Measurements from ENCODE around the gene SULT1A3. TPM values are rescaled to one million over a fixed set of nuclear protein-coding genes. Genes with fewer than 3 reads are reported as not detected.

Gene SULT1A3
- 11.6 TPM for total RNA-seq

DNA sequence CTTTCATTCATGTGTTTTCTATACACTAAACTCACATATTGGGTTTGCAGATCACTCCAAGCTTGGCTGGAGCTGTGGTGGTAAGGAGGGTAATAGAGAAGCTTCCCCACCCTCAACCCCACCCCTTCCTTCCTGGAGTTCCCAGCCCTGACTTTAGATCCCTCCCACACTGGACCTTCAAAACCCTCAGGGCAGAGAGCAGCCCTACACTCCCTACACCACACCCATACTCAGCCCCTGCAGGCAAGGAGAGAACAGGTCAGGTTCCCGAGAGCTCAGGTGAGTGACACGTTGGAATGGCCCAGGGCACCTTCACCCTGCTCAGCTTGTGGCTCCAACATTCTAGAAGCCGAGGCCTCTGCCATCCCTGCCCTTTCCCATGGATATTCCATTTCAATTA lies at the start of gene SULT1A3:
Gene SULT1A3 (plus strand): TSS at position 207 of the 400 bp plus-strand sequence. CDS start 1,474 bp downstream, outside the sequence.

DNA sequence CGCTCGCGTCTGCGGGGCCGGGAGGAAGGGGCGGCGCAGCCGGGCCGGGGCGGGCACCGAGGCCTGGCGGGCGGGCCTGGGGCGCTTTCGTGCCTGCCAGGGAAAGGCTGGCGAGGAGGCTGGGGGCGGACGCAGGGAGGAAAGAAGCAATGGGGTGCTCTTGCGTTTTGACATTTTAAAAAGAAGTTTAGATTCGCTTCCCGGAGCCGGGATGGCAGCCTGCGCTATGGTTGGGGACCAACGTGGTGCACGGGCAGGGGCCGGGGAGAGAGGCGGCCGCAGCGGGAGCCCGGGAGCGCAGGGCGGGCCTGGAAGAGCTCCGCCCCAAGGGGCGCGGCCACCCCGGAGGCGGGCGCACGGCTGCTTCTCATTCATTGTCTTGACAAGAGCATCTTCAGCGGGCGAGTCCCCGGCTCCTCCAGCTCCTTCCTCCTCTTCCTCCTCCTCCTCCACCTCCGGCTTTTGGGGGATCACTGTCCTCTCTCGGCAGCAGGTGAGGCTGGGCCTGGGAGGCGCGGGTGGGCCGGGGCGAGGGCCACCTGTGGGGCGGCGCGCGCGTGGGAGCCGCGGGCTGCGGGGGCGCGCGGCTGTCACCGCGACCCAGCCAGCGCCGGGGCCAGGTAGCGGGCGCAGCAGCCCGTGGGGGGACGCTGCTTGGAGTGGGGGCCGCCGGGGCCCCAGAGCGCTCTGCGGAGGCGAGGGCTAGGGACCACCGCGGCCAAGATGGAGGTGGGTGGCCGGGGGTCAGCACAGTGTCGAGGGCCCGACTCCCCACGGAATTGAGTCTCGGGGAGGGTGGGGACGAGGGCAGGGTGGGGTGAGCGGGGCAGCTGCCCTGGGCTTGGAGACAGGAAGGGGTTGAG lies 15.6 kb upstream of the SULT1A3 start, which contains the start of gene CORO1A:
Gene CORO1A (plus strand): TSS at position 370 of the 863 bp plus-strand sequence. CDS start 1,608 bp downstream, outside the sequence.

DNA sequence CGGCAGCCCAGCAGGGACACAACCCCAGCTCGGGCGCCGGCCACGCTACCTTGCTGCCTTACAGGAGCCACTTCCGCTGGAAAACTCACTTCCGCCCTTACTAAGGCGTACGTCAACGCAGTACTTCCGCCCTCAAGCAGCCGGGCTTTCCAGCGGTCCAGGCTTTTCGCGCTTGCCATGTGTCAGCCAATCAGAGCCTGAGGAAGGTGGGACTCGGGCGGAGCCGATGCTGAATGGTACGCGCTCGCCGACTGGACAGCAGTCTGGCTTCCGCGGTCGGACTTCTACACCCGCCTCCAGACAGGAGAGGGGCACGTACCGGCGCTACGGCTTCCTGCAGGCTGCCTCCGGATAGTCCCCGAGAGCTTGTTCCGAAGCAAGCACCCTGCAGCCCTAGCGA lies 5.4 kb upstream of the SULT1A3 start, which contains the start of the genes BOLA2B and SLX1A:
Gene BOLA2B (minus strand): TSS at position 52 of the 400 bp plus-strand sequence. CDS start 71 bp downstream, outside the sequence.
Gene SLX1A (plus strand): TSS at position 261 of the 400 bp plus-strand sequence. CDS start 210 bp downstream, outside the sequence.

DNA sequence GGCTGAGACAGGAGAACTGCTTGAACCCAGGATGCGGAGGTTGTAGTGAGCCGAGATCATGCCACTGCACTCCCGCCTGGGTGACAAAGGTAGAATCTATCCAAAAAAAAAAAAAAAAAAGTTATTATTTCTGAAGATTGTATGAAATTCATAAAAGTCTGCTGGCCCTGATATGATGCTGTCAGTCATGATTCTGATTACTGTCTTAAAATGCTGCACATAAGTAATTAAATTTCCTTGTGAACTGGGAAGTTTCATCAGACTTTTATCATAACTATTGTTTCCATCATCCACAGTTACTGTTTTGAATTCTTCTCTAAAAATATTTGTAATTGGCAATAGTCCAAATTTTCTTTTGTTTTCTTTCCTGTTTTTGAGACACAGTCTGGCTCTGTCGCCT lies 49.3 kb downstream of the SULT1A3 start, which contains the start of gene NPIPB13:
Gene NPIPB13 (minus strand): TSS at position 101 of the 400 bp plus-strand sequence. CDS start 2,906 bp downstream, outside the sequence.

Small RNAs within 50 kb of the gene (small RNA-seq; reads per million reads assigned to genes)
- not detected for gene AC106782.4 (ENCODE audit: low replicate concordance)

Other genes starting within 250 kb of the SULT1A3 start
- gene TMEM219, start 237.2 kb upstream of the SULT1A3 start, total RNA-seq: 54.5 TPM
- gene TAOK2, start 225.4 kb upstream of the SULT1A3 start, total RNA-seq: 47.5 TPM
- 19.3 TPM for gene HIRIP3, start 203.6 kb upstream of the SULT1A3 start, total RNA-seq
- 37.4 TPM for gene INO80E, start 203.0 kb upstream of the SULT1A3 start, total RNA-seq
- gene DOC2A, start 188.2 kb upstream of the SULT1A3 start, total RNA-seq: 1.9 TPM
- gene C16orf92, start 176.1 kb upstream of the SULT1A3 start, total RNA-seq: not detected
- 1.5 TPM for gene TLCD3B, start 168.0 kb upstream of the SULT1A3 start, total RNA-seq
- gene ALDOA, start 133.5 kb upstream of the SULT1A3 start, total RNA-seq: 850 TPM
- gene PPP4C, start 123.3 kb upstream of the SULT1A3 start, total RNA-seq: 92.4 TPM
- gene TBX6, start 107.3 kb upstream of the SULT1A3 start, total RNA-seq: 1.1 TPM
- 56.3 TPM for gene YPEL3, start 103.0 kb upstream of the SULT1A3 start, total RNA-seq
- 4.7 TPM for gene GDPD3, start 85.7 kb upstream of the SULT1A3 start, total RNA-seq
- gene MAPK3, start 76.0 kb upstream of the SULT1A3 start, total RNA-seq: 31.2 TPM
- 30.8 TPM for gene CORO1A, start 15.7 kb upstream of the SULT1A3 start, total RNA-seq
- gene BOLA2B, start 5.6 kb upstream of the SULT1A3 start, total RNA-seq: 11.4 TPM
- gene SLX1A, start 5.4 kb upstream of the SULT1A3 start, total RNA-seq: 11.6 TPM
- 4.5 TPM for gene NPIPB13, start 49.2 kb downstream of the SULT1A3 start, total RNA-seq
- 27.7 TPM for gene CD2BP2, start 156.1 kb downstream of the SULT1A3 start, total RNA-seq
- gene TBC1D10B, start 171.2 kb downstream of the SULT1A3 start, total RNA-seq: 30.4 TPM
- 1,522 TPM for gene MYL11, start 175.5 kb downstream of the SULT1A3 start, total RNA-seq
- gene SEPTIN1, start 183.3 kb downstream of the SULT1A3 start, total RNA-seq: 0.41 TPM
- 11.4 TPM for gene ZNF48, start 196.2 kb downstream of the SULT1A3 start, total RNA-seq
- gene ZNF771, start 208.4 kb downstream of the SULT1A3 start, total RNA-seq: 12.3 TPM
- 26.9 TPM for gene DCTPP1, start 230.8 kb downstream of the SULT1A3 start, total RNA-seq
- 47.6 TPM for gene SEPHS2, start 246.6 kb downstream of the SULT1A3 start, total RNA-seq